ENCODE results near the gene TTC22. TPM values are rescaled to one million over a fixed set of nuclear protein-coding genes. Genes with fewer than 3 reads are reported as not detected.

Gene TTC22
- total RNA-seq, 1 donor from 2014 or later = not detected

DNA sequence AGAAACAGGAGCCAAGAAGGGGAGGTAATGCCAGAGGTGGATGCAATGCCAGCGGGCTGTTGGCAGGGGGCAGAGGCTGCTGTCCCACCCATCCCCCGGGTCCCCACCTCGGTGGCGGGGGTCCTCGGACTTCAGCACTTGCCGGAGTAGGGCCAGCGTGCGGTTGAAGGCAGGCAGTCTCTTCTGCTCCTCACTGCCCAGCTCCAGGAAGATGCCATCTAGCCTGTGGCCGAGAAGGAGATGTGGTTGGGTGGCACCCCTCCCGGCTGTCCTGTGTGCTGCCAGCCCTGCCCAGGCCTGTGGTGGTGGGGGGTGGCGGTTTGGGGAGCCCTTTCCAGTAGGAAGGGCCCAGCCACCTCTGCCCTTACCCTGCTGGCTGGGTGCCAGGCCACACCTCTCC, 13.5 kb downstream of the TTC22 start:
- Mint-ChIP-seq H3K9me3 (no peaks in the 10 kb centered on the region), H3K27ac (ENCODE audit: unreplicated experiment) (no peak overlapping the region), H3K4me1 (peaks cover 3% of the 10 kb centered on the region), H3K4me3 (no peak overlapping the region), H3K36me3 (ENCODE audit: low read depth) (no peaks in the 10 kb centered on the region), H3K27me3 (ENCODE audit: low read depth) (peaks cover 32% of the 10 kb centered on the region)
- DNase-seq (ENCODE audit: low read depth, low spot score) = no peak
- TF ChIP-seq, protein P1, sequence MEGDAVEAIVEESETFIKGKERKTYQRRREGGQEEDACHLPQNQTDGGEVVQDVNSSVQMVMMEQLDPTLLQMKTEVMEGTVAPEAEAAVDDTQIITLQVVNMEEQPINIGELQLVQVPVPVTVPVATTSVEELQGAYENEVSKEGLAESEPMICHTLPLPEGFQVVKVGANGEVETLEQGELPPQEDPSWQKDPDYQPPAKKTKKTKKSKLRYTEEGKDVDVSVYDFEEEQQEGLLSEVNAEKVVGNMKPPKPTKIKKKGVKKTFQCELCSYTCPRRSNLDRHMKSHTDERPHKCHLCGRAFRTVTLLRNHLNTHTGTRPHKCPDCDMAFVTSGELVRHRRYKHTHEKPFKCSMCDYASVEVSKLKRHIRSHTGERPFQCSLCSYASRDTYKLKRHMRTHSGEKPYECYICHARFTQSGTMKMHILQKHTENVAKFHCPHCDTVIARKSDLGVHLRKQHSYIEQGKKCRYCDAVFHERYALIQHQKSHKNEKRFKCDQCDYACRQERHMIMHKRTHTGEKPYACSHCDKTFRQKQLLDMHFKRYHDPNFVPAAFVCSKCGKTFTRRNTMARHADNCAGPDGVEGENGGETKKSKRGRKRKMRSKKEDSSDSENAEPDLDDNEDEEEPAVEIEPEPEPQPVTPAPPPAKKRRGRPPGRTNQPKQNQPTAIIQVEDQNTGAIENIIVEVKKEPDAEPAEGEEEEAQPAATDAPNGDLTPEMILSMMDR (conservative IDR thresholded peaks at IDR 0.05) = no peak

DNA sequence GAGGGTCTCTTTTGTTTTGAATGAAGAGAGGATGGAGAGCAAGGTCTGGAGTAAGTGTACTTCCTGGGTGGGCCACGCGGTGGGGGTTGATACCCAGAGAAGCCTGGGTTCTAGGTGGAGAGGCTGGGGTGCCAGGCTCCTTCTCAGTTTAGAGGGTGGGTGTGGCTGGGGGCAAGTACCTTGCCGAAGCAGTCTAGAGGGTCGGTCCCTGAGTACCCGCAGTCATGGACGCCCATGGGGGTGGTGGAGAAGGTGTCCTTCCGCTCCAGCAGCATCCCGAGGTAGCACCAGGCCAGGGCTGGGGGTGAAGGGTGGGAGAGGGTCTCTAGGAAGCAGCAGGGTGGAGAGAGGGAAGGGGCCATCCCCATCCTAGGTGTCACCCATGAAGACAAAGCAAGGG, 14.3 kb downstream of the TTC22 start:
- H3K4me1 Mint-ChIP-seq = no peaks in the 10 kb centered on the region
- TF ChIP-seq, protein P1 (conservative IDR thresholded peaks at IDR 0.05) = no peak
- H3K27me3 Mint-ChIP-seq (ENCODE audit: low read depth) = peaks cover 40% of the 10 kb centered on the region
- H3K36me3 Mint-ChIP-seq (ENCODE audit: low read depth) = no peaks in the 10 kb centered on the region
- H3K27ac Mint-ChIP-seq (ENCODE audit: unreplicated experiment) = no peak overlapping the region
- no peaks in the 10 kb centered on the region for H3K9me3 Mint-ChIP-seq
- no peak for DNase-seq (ENCODE audit: low read depth, low spot score)
- H3K4me3 Mint-ChIP-seq = no peak overlapping the region

DNA sequence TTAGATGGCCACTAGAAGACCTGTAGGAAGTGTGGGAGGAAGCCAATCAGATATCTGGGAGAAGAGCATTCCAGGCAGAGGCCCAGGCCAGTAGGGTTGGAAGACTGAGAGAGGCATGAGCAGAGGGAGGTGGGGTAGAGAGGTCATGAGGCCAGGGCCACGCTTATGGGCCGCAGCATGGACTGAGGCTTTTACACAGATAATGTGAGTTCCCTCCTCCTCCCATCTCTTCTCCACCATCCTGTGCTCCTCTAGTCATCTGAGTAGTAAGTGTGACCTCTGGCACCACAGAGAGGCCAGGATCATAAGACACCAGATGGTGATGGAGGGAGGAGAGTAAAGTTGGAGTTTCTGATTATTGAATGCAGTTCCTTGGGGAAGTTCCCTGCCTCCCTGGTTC, 17.1 kb downstream of the TTC22 start:
- H3K4me1 Mint-ChIP-seq = no peaks in the 10 kb centered on the region
- no peak for DNase-seq (ENCODE audit: low read depth, low spot score)
- no peaks in the 10 kb centered on the region for H3K9me3 Mint-ChIP-seq
- H3K27me3 Mint-ChIP-seq (ENCODE audit: low read depth) = peaks cover 49% of the 10 kb centered on the region
- no peaks in the 10 kb centered on the region for H3K36me3 Mint-ChIP-seq (ENCODE audit: low read depth)
- H3K27ac Mint-ChIP-seq (ENCODE audit: unreplicated experiment) = no peak overlapping the region
- H3K4me3 Mint-ChIP-seq = no peak overlapping the region
- TF ChIP-seq, protein P1 (conservative IDR thresholded peaks at IDR 0.05) = no peak

DNA sequence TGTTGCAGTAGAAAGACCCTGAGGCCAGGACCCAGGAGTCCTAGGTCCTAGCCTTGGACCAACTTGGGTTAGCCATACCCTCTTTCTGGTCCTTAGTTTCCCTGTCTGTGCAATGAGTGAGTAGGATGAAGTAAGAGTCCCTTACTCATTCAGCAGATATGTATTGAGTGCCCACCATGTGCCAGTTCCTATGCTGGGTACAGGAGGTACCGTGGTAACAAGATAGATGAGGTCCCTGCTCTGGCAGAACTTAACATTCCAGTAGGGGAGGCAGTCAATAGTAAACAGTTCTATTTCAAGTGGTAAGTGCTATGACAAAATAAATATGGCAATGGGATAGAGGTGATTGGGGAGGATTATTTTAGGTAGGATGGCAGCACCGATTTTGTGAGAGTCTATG, 18.5 kb downstream of the TTC22 start:
- no peaks in the 10 kb centered on the region for H3K9me3 Mint-ChIP-seq
- DNase-seq (ENCODE audit: low read depth, low spot score) = no peak
- no peaks in the 10 kb centered on the region for H3K36me3 Mint-ChIP-seq (ENCODE audit: low read depth)
- no peaks in the 10 kb centered on the region for H3K4me1 Mint-ChIP-seq
- peaks cover 56% of the 10 kb centered on the region for H3K27me3 Mint-ChIP-seq (ENCODE audit: low read depth)
- no peak overlapping the region for H3K27ac Mint-ChIP-seq (ENCODE audit: unreplicated experiment)
- no peak overlapping the region for H3K4me3 Mint-ChIP-seq
- TF ChIP-seq, protein P1 (conservative IDR thresholded peaks at IDR 0.05) = no peak

DNA sequence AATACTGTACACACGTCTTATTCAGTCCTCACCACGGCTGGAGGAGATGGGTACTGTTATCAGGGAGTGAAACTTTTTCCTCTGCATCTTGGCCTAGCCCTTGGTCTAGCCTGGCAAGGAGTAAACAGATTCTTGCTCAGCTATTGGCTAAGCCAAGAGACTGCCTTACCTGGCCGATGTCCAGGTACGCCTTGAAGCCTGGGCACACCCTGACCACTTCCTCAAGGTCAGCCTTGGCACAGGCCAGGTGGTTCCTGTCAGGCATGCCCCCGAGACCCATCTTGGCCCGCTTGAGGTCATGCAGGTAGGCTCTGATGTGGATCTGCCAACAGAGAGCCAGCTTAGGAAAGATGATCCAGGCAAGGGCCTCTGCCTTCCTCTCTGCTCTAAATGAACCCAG, 19.0 kb downstream of the TTC22 start:
- DNase-seq (ENCODE audit: low read depth, low spot score) = no peak
- Mint-ChIP-seq H3K4me3 (no peak overlapping the region), H3K9me3 (no peaks in the 10 kb centered on the region), H3K27ac (ENCODE audit: unreplicated experiment) (no peak overlapping the region), H3K4me1 (no peaks in the 10 kb centered on the region), H3K36me3 (ENCODE audit: low read depth) (no peaks in the 10 kb centered on the region), H3K27me3 (ENCODE audit: low read depth) (peaks cover 56% of the 10 kb centered on the region)
- TF ChIP-seq, protein P1 (conservative IDR thresholded peaks at IDR 0.05) = no peak
